OCI-LY3 (cell line): ENCODE data around the gene CNTNAP2.

Experiments
- H2AFZ ChIP-seq: fragments of 200-600, 300-600 bp; shearing (Covaris generic); 2 replicates; pipeline ENCODE4 v1.6.0; 2014; ENCODE audit warnings: antibody characterized with exemption, low read depth, low read length
- H3K27ac ChIP-seq: fragments of 200-600, 300-600 bp; sonication (generic); 2 replicates; pipeline ENCODE4 v1.5.1; 2014; ENCODE audit warnings: mild to moderate bottlenecking, low read length, moderate library complexity, mixed read lengths
- H3K27me3 ChIP-seq: fragments of 200-600, 300-600 bp; sonication (generic); 2 replicates; pipeline ENCODE4 v1.6.1; 2014; ENCODE audit warnings: low read depth, low read length, mixed read lengths
- H3K36me3 ChIP-seq: fragments of 200-600, 300-600 bp; sonication (generic); replicated peaks from 2 replicates; pipeline ENCODE3; 2014; ENCODE audit warnings: low read depth, low read length, mixed read lengths
- H3K4me1 ChIP-seq: fragments of 300-600, 200-600 bp; sonication (generic); 2 replicates; pipeline ENCODE4 v1.6.1; 2014; ENCODE audit warnings: low read length, mixed read lengths
- H3K4me2 ChIP-seq: fragments of 200-600, 300-600 bp; sonication (generic); 2 replicates; pipeline ENCODE4 v1.6.1; 2014; ENCODE audit warnings: low read length, mixed read lengths
- H3K4me3 ChIP-seq: fragments of 300-600, 200-600 bp; sonication (generic); 2 replicates; pipeline ENCODE4 v1.5.1; 2014; ENCODE audit warnings: antibody characterized with exemption, mild to moderate bottlenecking, low read length, moderate library complexity
- H3K79me2 ChIP-seq: fragments of 300-600, 200-600 bp; shearing (Covaris generic); 2 replicates; pipeline ENCODE4 v1.6.1; 2014; ENCODE audit warnings: mild to moderate bottlenecking, low read length, mixed read lengths
- H3K9ac ChIP-seq: fragments of 300-600, 200-600 bp; shearing (Covaris generic); 2 replicates; pipeline ENCODE4 v1.6.0; 2014; ENCODE audit warnings: mild to moderate bottlenecking, low read length, moderate library complexity
- H3K9me3 ChIP-seq: fragments of 200-600, 300-600 bp; shearing (Covaris generic); 2 replicates; pipeline ENCODE4 v1.6.1; 2014; ENCODE audit warnings: low read length, mixed read lengths; ENCODE audit not compliant: insufficient read depth
- H4K20me1 ChIP-seq: fragments of 200-600, 300-600 bp; sonication (generic); 2 replicates; pipeline ENCODE4 v1.6.1; 2016; ENCODE audit warnings: low read length, mixed read lengths; ENCODE audit not compliant: insufficient read depth
- EZH2phosphoT487 ChIP-seq: fragments of 200-600 bp; shearing (Covaris generic); IDR thresholded peaks from 2 replicates; pipeline ENCODE4 v1.6.1; 2018; ENCODE audit warnings: antibody characterized with exemption, mixed run types, low read depth
- TF ChIP-seq, protein P1 (sequence below): fragments of 200-600, 300-600 bp; sonication (generic); IDR thresholded peaks from 2 replicates; pipeline ENCODE4 v1.5.1; 2014; ENCODE audit warnings: antibody characterized with exemption, low read length, low read depth

Gene CNTNAP2

DNA sequence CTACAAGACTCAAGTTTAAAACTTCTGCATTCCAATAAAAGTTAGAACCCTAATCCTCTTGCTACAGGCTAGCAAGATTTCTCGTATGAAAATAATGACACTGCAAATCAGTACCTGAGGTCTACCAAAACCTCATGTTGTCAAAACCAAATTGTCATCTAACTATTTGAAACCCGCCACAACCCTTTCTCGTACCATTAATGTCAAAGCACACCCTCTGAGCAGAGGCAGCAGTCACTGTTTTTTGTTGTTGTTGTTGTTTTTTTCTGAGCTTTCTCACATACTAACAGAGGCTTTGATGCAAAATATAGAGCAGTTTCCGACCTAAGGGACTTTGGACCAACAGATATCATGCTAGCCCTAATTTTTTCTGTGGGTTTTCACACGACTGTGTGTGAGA, 1910.1 kb downstream of the CNTNAP2 start:
- TF ChIP-seq, protein P1, sequence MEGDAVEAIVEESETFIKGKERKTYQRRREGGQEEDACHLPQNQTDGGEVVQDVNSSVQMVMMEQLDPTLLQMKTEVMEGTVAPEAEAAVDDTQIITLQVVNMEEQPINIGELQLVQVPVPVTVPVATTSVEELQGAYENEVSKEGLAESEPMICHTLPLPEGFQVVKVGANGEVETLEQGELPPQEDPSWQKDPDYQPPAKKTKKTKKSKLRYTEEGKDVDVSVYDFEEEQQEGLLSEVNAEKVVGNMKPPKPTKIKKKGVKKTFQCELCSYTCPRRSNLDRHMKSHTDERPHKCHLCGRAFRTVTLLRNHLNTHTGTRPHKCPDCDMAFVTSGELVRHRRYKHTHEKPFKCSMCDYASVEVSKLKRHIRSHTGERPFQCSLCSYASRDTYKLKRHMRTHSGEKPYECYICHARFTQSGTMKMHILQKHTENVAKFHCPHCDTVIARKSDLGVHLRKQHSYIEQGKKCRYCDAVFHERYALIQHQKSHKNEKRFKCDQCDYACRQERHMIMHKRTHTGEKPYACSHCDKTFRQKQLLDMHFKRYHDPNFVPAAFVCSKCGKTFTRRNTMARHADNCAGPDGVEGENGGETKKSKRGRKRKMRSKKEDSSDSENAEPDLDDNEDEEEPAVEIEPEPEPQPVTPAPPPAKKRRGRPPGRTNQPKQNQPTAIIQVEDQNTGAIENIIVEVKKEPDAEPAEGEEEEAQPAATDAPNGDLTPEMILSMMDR, result no peak
- TF ChIP-seq EZH2phosphoT487, result no peak
- Histone ChIP-seq H4K20me1 (no peaks in the 10 kb centered on the region), H3K4me1 (peaks cover 4% of the 10 kb centered on the region; the same call in 1 of the 2 replicates), H3K4me2 (no peak overlapping the region), H3K9ac (no peak overlapping the region), H3K79me2 (no peaks in the 10 kb centered on the region), H3K36me3 (no peaks in the 10 kb centered on the region), H3K9me3 (no peaks in the 10 kb centered on the region), H2AFZ (no peak overlapping the region), H3K27ac (no peak overlapping the region), H3K27me3 (no peaks in the 10 kb centered on the region), H3K4me3 (no peak overlapping the region)

DNA sequence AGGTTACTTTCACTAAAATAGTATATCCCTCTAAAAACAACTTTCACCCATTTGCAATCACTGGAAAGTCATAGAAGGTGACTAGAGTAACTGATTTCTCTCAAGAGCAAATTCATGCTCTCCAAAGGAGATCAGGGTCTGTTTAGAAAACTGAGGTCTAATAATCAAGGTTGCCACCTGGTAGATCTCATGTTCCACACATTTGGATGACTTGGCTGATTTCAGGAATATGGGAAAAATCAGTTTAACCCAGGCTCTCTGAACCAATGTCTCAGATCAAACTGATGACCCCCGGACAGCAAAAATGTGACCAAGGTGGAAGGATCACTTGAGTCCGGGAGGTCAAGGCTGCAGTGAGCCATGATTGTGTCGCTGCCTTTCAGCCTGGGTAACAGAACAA, 1911.6 kb downstream of the CNTNAP2 start:
- no peaks in the 10 kb centered on the region for H3K79me2 ChIP-seq
- peaks cover 14% of the 10 kb centered on the region; the same call in 1 of the 2 replicates for H3K4me1 ChIP-seq
- no peak overlapping the region for H2AFZ ChIP-seq
- no peaks in the 10 kb centered on the region for H4K20me1 ChIP-seq
- H3K9ac ChIP-seq, result no peak overlapping the region
- H3K27ac ChIP-seq, result no peak overlapping the region
- H3K9me3 ChIP-seq, result no peaks in the 10 kb centered on the region
- no peaks in the 10 kb centered on the region for H3K27me3 ChIP-seq
- TF ChIP-seq, protein P1, result no peak
- TF ChIP-seq EZH2phosphoT487, result no peak
- no peaks in the 10 kb centered on the region for H3K36me3 ChIP-seq
- no peak overlapping the region for H3K4me2 ChIP-seq
- no peak overlapping the region for H3K4me3 ChIP-seq

DNA sequence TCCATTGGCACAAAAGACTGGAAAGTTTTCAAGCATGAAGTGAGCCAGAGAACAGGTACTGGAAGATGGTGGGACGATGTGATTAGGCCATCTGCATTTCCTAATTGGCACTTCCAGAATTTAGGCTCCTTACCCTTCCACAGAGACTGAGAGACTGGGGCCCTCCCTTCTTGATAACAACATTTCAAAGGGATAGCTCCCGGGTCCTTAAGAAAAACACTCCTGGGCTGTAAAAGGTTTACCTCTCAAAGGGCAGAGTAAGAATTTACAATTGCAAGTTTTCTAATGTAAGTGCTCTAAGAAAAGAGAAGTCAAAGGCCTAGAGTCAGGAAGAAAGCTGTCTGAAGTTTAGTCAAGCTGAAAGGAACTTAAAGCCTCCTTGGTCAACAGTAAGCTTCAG, 1914.4 kb downstream of the CNTNAP2 start:
- Histone ChIP-seq H4K20me1 (no peaks in the 10 kb centered on the region), H3K79me2 (no peaks in the 10 kb centered on the region), H3K4me3 (no peak overlapping the region), H3K4me1 (peaks cover 14% of the 10 kb centered on the region; the same call in 1 of the 2 replicates), H3K36me3 (no peaks in the 10 kb centered on the region), H3K27ac (no peak overlapping the region), H3K27me3 (0 out of 2 replicates have a peak, but pooled peaks cover 5% of the 10 kb centered on the region), H3K9ac (no peak overlapping the region), H2AFZ (no peak overlapping the region), H3K9me3 (no peaks in the 10 kb centered on the region), H3K4me2 (no peak overlapping the region)
- TF ChIP-seq EZH2phosphoT487, result no peak
- TF ChIP-seq, protein P1, result no peak

DNA sequence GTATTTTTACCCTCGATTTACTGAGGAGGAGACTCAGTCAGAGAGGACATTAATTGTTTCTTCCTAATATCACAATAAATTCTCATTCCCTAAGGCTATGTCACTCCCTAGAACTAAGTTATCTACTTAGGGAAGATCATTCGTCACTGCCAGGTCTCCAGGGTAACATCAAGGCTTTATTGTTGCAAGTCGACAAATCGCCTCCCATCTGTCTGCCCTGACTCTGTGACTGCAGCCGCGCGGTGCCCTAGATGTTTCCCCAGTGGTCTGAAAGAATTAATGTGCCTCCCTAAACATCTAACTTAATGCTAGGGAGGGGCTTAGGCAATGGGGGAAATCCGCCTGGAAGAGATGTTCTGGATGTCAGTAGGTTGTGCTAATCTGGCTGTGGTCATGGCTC, 1915.2 kb downstream of the CNTNAP2 start:
- TF ChIP-seq, protein P1, result no peak
- TF ChIP-seq EZH2phosphoT487, result no peak
- no peak overlapping the region for H3K9ac ChIP-seq
- H3K36me3 ChIP-seq, result no peaks in the 10 kb centered on the region
- H3K4me1 ChIP-seq, result peaks cover 14% of the 10 kb centered on the region; the same call in 1 of the 2 replicates
- no peak overlapping the region for H2AFZ ChIP-seq
- no peak overlapping the region for H3K27ac ChIP-seq
- H3K79me2 ChIP-seq, result no peaks in the 10 kb centered on the region
- no peak overlapping the region for H3K4me3 ChIP-seq
- H3K9me3 ChIP-seq, result no peaks in the 10 kb centered on the region
- H3K27me3 ChIP-seq, result 0 out of 2 replicates have a peak, but pooled peaks cover 5% of the 10 kb centered on the region
- peak overlapping the region; percentile 36 for H3K4me2 ChIP-seq
- no peaks in the 10 kb centered on the region for H4K20me1 ChIP-seq
